HCT116 (cell line): Measurements from ENCODE around the gene TMEM238. TPM values are rescaled to one million over a fixed set of nuclear protein-coding genes. Genes with fewer than 3 reads are reported as not detected.

Experiments
- ATAC-seq: fragments of 200-7000 bp; cut with Tn5 transposase; 2 replicates; pipeline ENCODE4 v1.9.1; 2020; ENCODE audit warnings: mild to moderate bottlenecking, moderate library complexity
- BruUV-seq: library from RNA; stranded (reverse); fragments of 400-500 nt; replicated peaks from 2 replicates; lab custom pipeline; 2021; lab: Mats Ljungman, UMichigan
- CTCF ChIA-PET: fragments of 300-600 bp; sonication (Branson Sonifier 250); formaldehyde crosslinking; loops from one replicate; lab custom pipeline; 2021; ENCODE audit warnings: antibody characterized with exemption; lab: Charles Lee
- POLR2A ChIA-PET: fragments of 300-600, 350-600 bp; sonication (Branson Sonifier 250); formaldehyde crosslinking; loops from one replicate; lab custom pipeline; 2021; ENCODE audit warnings: antibody characterized with exemption; lab: Charles Lee
- RAD21 ChIA-PET, 2 experiments: fragments of 300-600 bp; sonication (Branson Sonifier 250); formaldehyde crosslinking; loops; one replicate each; lab custom pipeline; 2023; ENCODE audit warnings: low total read pairs in 2 of 2; ENCODE audit not compliant: uncharacterized antibody in 2 of 2, unreplicated experiment in 2 of 2, low non-redundant PET in 1 of 2; lab: Charles Lee
- DNase-seq: peaks from one replicate; pipeline ENCODE4 v3.0.0-alpha.2; 2010; ENCODE audit warnings: low read depth, low spot score
- H2AFZ ChIP-seq: fragments of 200-600 bp; shearing (Covaris generic), sonication (generic); 2 replicates; pipeline ENCODE4 v1.6.1; 2017; ENCODE audit warnings: low read depth, mixed run types, mixed read lengths, antibody characterized with exemption, low read length; ENCODE audit not compliant: poor library complexity, severe bottlenecking
- H3K27ac ChIP-seq: 2 replicates; pipeline ENCODE4 v1.5.1; 2012; ENCODE audit warnings: low read depth, low read length
- H3K27me3 ChIP-seq: fragments of 200-600 bp; sonication (generic); 2 replicates; pipeline ENCODE4 v1.6.1; 2016; ENCODE audit warnings: mixed run types, low read length, mixed read lengths; ENCODE audit not compliant: insufficient read depth
- H3K36me3 ChIP-seq, 2 experiments: fragments of 200-500 bp in 1 of 2; fragments of 200-600 bp in 1 of 2; sonication (Bioruptor generic) in 1 of 2; sonication (generic) in 1 of 2; 2 replicates each; pipeline versions ENCODE4 v1.5.1 to v1.6.1; 2014 to 2016; ENCODE audit warnings: low read length in 2 of 2, inconsistent platforms in 1 of 2, mixed read lengths in 1 of 2, mixed run types in 1 of 2; ENCODE audit not compliant: insufficient read depth in 2 of 2, control insufficient read depth in 1 of 2
- H3K4me1 ChIP-seq, 2 experiments: fragments of 200-600 bp in 1 of 2; sonication (generic) in 1 of 2; 2 replicates each; pipeline versions ENCODE4 v1.5.1 to v1.6.1; 2012 to 2017; ENCODE audit warnings: low read length in 2 of 2, inconsistent platforms in 1 of 2, mild to moderate bottlenecking in 1 of 2, mixed read lengths in 1 of 2, mixed run types in 1 of 2, moderate library complexity in 1 of 2; ENCODE audit not compliant: insufficient read depth in 2 of 2, control insufficient read depth in 1 of 2
- H3K4me2 ChIP-seq: fragments of 200-600 bp; sonication (generic); 2 replicates; pipeline ENCODE4 v1.6.1; 2017; ENCODE audit warnings: mixed run types, low read length, mixed read lengths
- H3K4me3 ChIP-seq, 2 experiments: fragments of 200-600 bp in 1 of 2; sonication (generic) in 1 of 2; replicated peaks in 1 of 2; 2 replicates each; pipeline ENCODE4 v1.5.1; 2011 to 2016; ENCODE audit warnings: low read length in 2 of 2, control low read depth in 1 of 2, low read depth in 1 of 2, mild to moderate bottlenecking in 1 of 2, mixed read lengths in 1 of 2, mixed run types in 1 of 2
- H3K79me2 ChIP-seq: fragments of 200-600 bp; sonication (generic); 2 replicates; pipeline ENCODE4 v1.6.1; 2017; ENCODE audit warnings: mild to moderate bottlenecking, mixed run types, low read length, moderate library complexity, mixed read lengths; ENCODE audit not compliant: insufficient read depth
- H3K9ac ChIP-seq: fragments of 200-600 bp; sonication (generic); 2 replicates; pipeline ENCODE4 v1.6.1; 2016; ENCODE audit warnings: low read length, mixed read lengths
- H3K9me2 ChIP-seq: fragments of 200-600 bp; sonication (generic), shearing (Covaris generic); 2 replicates; pipeline ENCODE4 v1.6.1; 2017; ENCODE audit warnings: mixed run types, mild to moderate bottlenecking, moderate library complexity; ENCODE audit not compliant: insufficient read depth
- H3K9me3 ChIP-seq, 2 experiments: fragments of 200-500 bp in 1 of 2; fragments of 200-600 bp in 1 of 2; sonication (Bioruptor generic) in 1 of 2; sonication (generic) in 1 of 2; 2 replicates each; pipeline ENCODE4 v1.6.1; 2014 to 2017; ENCODE audit warnings: low read length in 2 of 2, mixed read lengths in 2 of 2, inconsistent platforms in 1 of 2, low read depth in 1 of 2, mild to moderate bottlenecking in 1 of 2, mixed run types in 1 of 2, moderate library complexity in 1 of 2; ENCODE audit not compliant: control insufficient read depth in 1 of 2, insufficient read depth in 1 of 2
- H4K20me1 ChIP-seq: fragments of 200-600 bp; sonication (generic), shearing (Covaris generic); 2 replicates; pipeline ENCODE4 v1.6.1; 2017; ENCODE audit warnings: mixed run types, mild to moderate bottlenecking, moderate library complexity; ENCODE audit not compliant: insufficient read depth
- ATF3 ChIP-seq: IDR thresholded peaks from 2 replicates; pipeline ENCODE4 v1.6.1; 2012
- EGR1 ChIP-seq: IDR thresholded peaks from 2 replicates; pipeline ENCODE4 v1.6.1; 2012; ENCODE audit warnings: low read depth
- ELF1 ChIP-seq: IDR thresholded peaks from 2 replicates; pipeline ENCODE4 v1.6.1; 2012; ENCODE audit warnings: low read depth, borderline replicate concordance
- EZH2 ChIP-seq: fragments of 200-600 bp; sonication (generic); IDR thresholded peaks from 2 replicates; pipeline ENCODE4 v1.6.1; 2017; ENCODE audit warnings: antibody characterized with exemption, mixed run types
- POLR2A ChIP-seq: IDR thresholded peaks from 2 replicates; pipeline ENCODE4 v1.7.0; 2011; ENCODE audit warnings: borderline replicate concordance; ENCODE audit not compliant: insufficient read depth, insufficient read length; ENCODE audit errors: extremely low read depth
- SP1 ChIP-seq: IDR thresholded peaks from 2 replicates; pipeline ENCODE4 v1.6.1; 2012; ENCODE audit warnings: low read depth
- SRF ChIP-seq: IDR thresholded peaks from 2 replicates; pipeline ENCODE4 v1.6.1; 2012; ENCODE audit warnings: low read depth
- TCF7L2 ChIP-seq: IDR thresholded peaks from 2 replicates; pipeline ENCODE4 v1.7.0; 2011; ENCODE audit warnings: borderline replicate concordance, inconsistent platforms; ENCODE audit not compliant: insufficient read depth, insufficient read length; ENCODE audit errors: extremely low read depth
- YY1 ChIP-seq: IDR thresholded peaks from 2 replicates; pipeline ENCODE4 v1.6.1; 2011; ENCODE audit warnings: low read length, low read depth, moderate library complexity, mild to moderate bottlenecking; ENCODE audit not compliant: insufficient replicate concordance; ENCODE audit errors: extremely low read depth
- ZFX ChIP-seq: fragments of 450-650 bp; IDR thresholded peaks from 2 replicates; pipeline ENCODE4 v1.6.1; 2017
- intact Hi-C: fragments of 100-400 bp; cut with micrococcal nuclease; formaldehyde crosslinking; loops from 2 replicates; pipeline ENCODE4 v1.10.0; 2022
- total RNA-seq: library from RNA; stranded (reverse); gene quantifications from one replicate; pipeline ENCODE4 v1.2.1, GENCODE V29; 2021; ENCODE audit not compliant: unreplicated experiment
- TF ChIP-seq, protein P1 (sequence below): IDR thresholded peaks from 2 replicates; pipeline ENCODE4 v1.6.1; 2011; ENCODE audit warnings: mild to moderate bottlenecking, low read length, moderate library complexity; ENCODE audit not compliant: insufficient replicate concordance; ENCODE audit errors: extremely low read depth

TMEM238 gene
- total RNA-seq, 1 experiment from 2014 or later: 21.0 TPM

DNA sequence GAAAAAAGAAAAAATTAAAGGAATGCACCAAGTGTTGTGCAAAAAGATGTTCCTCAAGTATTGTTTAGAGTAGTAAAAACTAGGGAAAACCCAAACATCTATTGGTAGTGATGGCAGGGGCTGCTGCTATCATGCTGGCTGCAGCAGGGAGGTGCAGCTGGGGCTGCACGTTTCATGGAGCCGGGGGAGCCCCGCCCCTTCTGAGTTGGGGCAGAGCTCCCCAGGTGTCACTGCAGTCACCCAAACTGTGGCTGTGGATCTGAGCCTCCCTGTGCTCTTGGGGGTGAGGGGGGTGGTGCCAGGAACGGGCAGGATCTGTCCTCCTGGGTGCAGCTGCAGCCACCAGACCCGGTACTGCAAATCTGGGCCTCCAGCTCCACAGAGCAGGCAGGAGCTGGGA lies 35.0 kb upstream of the TMEM238 start:
- RAD21 ChIA-PET: interaction anchor here in 1 of 2 experiments (0.7 kb wide), 1 partner anchor 224 kb away, joined by 4 read pairs; no protein-coding TSS in a partner anchor
- no peak for ATAC-seq
- POLR2A ChIA-PET: interaction anchor here (1.5 to 1.9 kb wide), 2 partner anchors 12 kb away, joined by 4 to 5 read pairs; partner anchors contain the start of gene UBE2S
- Histone ChIP-seq H3K79me2 (no peaks in the 10 kb centered on the region), H3K27me3 (no peaks in the 10 kb centered on the region), H4K20me1 (no peaks in the 10 kb centered on the region), H2AFZ (no peak overlapping the region), H3K36me3 (no peaks in the 10 kb centered on the region), H3K4me2 (no peak overlapping the region), H3K4me3 (no peak overlapping the region), H3K9me2 (no peaks in the 10 kb centered on the region), H3K27ac (no peak overlapping the region; the same call in 1 of the 2 replicates), H3K9ac (no peak overlapping the region), H3K4me1 (peaks cover 2 to 6% of the 10 kb centered on the region in 2 experiments; a peak in 1 of 4 replicates), H3K9me3 (no peaks in the 10 kb centered on the region)
- CTCF ChIA-PET: interaction anchor here (0.7 to 1.9 kb wide), 6 partner anchors 160 to 278 kb away, joined by 3 to 14 read pairs (median 6); partner anchors contain the start of gene PPP6R1
- intact Hi-C loops: no loop called here
- TF ChIP-seq EGR1 (no peak), EZH2 (no peak), TCF7L2 (no peak), ZFX (no peak), POLR2A (no peak), ELF1 (no peak), ATF3 (no peak), SRF (no peak), YY1 (no peak), SP1 (no peak)
- TF ChIP-seq, protein P1, sequence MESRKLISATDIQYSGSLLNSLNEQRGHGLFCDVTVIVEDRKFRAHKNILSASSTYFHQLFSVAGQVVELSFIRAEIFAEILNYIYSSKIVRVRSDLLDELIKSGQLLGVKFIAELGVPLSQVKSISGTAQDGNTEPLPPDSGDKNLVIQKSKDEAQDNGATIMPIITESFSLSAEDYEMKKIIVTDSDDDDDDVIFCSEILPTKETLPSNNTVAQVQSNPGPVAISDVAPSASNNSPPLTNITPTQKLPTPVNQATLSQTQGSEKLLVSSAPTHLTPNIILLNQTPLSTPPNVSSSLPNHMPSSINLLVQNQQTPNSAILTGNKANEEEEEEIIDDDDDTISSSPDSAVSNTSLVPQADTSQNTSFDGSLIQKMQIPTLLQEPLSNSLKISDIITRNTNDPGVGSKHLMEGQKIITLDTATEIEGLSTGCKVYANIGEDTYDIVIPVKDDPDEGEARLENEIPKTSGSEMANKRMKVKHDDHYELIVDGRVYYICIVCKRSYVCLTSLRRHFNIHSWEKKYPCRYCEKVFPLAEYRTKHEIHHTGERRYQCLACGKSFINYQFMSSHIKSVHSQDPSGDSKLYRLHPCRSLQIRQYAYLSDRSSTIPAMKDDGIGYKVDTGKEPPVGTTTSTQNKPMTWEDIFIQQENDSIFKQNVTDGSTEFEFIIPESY: no peak
- no peak for DNase-seq
- no TSS peak for BruUV-seq
